Measurements from ENCODE around the gene CAMKK1.

GRCh38 chr17:3910420-3911270 is 17.8 kb upstream of the CAMKK1 start:
- TF ChIP-seq USF2 (IDR thresholded peaks at IDR 0.05) (no peak), MAX (IDR thresholded peaks at IDR 0.05) (no peak), CTCF (IDR thresholded peaks at IDR 0.05) (no peak), EP300 (IDR thresholded peaks at IDR 0.05) (no peak), HDAC2 (IDR thresholded peaks at IDR 0.05) (no peak), MAZ (IDR thresholded peaks at IDR 0.05; ENCODE audit: borderline replicate concordance, low read depth, low read length) (no peak), POLR2A (IDR thresholded peaks at IDR 0.05; ENCODE audit: low read length) (no peak), RFX5 (IDR thresholded peaks at IDR 0.05) (no peak), CHD2 (IDR thresholded peaks at IDR 0.05; ENCODE audit: low read length, partially characterized antibody) (no peak), CHD4 (IDR thresholded peaks at IDR 0.05; ENCODE audit: borderline replicate concordance) (no peak), NPAS2 (CRISPR knock-in tag; IDR thresholded peaks at IDR 0.05; ENCODE audit: borderline replicate concordance) (no peak)
